AG20443 (cell line): ENCODE results near the gene CCDC169.
A peak's percentile ranks its signal among the peaks of the same experiment; 100 is the strongest.
"Not testable (repeated sequence)": the region's sequence is repeated elsewhere in the genome, so short reads cannot be mapped to it uniquely, and the experiment has no call there.

ENCODE experiments used
- DNase-seq: peaks from one replicate; pipeline ENCODE4 v3.0.0; 2012; ENCODE audit warnings: low spot score, mixed read lengths

CCDC169 gene

GRCh38 chr13:36297366-36298338 lies at the start of gene CCDC169:
Gene CCDC169, minus strand, starts transcription at chr13:36297814. Its CDS starts 95 bp downstream, at chr13:36297719.
- DNase-seq = peak; percentile 84

DNA sequence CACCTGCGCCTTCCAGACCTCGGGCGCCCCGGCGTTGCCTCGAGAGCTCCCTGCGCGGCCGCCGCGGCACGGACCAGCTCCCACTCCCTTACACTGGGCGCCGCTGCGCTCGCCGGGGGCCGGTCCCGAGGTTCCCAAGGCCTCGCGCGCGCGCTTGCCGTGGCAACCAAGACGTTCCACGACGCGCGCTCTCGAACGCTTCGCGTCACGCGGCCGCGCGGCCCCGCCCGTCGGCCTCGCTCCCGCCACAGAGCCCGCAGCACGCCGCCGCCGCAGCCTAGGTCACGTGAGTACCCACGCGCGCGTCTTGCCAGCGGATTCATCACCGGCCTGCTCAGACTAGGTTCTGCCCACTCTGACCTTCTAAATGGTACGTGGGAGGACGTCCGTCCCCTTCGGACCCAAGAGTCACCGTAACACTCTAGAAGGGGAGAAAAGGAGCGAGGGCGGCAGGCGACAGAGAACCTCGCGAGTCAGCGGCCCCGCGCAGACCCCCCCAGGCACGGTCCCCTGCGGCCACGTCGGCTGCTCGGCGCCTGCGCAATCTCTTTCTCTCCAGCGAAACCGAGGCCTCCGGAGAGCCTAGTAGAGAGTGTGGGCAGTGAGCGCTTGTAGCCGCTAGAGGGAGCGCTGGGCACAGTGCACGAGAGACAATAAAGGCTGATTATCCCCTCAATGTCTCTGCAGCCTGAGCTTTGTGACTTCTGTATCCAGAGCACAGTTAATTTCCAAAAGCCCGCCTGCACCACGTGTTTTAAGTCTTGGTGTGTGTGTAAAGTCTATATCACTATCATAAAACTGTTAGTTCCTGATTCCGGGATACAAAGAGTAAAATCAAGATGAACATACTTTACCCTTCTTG lies 48.8 kb upstream of the CCDC169 start, which contains the start of gene SPART:
SPART (minus strand) TSS at position 173 of the 862 bp plus-strand sequence. CDS start 10,564 bp downstream, outside the sequence.
- peak; percentile 95 for DNase-seq

DNA sequence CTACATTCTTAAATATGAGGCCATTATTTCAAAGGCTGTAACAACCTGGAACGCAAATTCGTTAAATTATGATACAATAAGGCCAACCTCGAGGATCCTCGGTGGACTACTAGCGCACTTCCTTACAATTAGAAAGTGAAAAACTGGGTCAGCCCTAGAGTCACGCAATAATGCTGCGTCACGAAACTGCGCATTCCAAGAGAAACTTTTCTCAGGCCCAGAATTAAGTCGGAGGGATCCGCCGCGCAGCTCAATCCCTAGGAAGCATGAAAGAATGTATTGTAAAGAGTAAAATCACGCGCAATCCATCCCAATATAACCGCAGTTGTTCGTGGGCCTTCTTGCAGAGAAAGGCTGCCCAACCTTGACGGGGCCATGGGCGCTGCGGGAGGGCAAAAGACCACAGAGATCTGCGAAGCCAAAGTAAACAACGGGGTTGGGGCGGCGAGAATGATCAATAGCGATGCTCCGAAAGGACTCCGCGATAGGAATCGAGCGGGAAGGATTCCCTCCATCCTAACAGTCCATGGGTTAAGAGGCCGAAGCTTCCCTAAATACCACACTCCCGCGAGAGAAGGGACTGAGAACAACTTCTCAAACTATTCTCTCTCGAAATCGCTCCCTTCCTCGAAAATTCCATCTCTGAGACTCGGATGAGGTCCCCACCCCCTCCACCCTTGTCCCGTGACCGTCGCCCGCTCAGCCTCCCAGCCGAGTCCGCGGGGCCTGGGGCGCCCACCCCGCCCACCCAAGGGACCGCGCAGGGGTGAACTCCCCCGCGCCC lies 48.0 kb upstream of the CCDC169 start:
- peak; percentile 70 for DNase-seq

GRCh38 chr13:36344886-36345437 lies 47.3 kb upstream of the CCDC169 start:
- DNase-seq = no peak

- peak; percentile 21 for DNase-seq
These were observed 46.6 kb upstream of the CCDC169 start for GRCh38 chr13:36344173-36344572.

- DNase-seq = no peak
These were observed 46.2 kb upstream of the CCDC169 start for GRCh38 chr13:36343766-36344165.

DNA sequence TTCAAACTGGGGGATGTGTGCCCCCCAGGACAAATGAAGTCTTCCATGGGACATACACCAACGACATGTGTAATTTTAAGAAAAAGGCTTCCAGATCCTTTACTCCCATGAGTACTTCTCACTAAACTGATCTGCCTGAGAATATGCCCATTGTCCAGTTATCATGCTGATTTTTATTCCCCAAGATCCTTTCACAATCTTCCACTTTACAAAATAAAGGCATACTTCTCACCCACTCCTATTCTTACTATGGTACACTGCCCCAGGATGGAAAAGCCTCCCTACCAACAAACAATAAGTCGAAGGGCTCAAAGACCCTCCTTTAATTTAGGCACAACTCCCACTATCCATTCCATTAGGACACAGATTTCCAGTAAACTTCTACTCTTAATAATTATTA lies 45.1 kb upstream of the CCDC169 start:
- DNase-seq = no peak

- peak; percentile 11 for DNase-seq
These were observed 44.1 kb upstream of the CCDC169 start for GRCh38 chr13:36341718-36342117.

DNA sequence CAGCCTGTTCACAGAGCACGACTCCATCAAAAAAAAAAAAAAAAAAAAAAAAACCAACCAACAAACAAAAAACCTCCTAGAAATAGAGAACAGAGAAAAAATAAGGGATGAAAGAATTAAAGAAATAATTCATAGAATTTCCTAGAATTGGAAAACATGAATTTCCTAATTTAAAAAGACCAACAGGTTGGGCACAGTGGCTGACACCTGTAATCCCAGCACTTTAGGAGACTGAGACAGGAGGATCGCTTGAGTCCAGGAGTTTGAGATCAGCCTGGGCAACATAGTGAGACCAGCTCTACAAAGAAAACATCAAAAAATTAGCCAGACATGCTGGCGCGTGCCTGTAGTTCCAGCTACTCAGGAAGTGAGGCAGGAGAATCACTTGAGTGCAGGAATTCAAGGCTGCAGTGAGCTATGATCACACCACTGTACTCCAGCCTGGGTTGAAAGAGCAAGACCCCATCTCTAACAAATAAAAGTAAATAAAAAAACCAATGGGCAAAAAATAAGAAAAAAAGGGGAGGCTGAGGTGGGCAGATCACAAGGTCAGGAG lies 42.1 kb upstream of the CCDC169 start:
- no peak for DNase-seq

DNA sequence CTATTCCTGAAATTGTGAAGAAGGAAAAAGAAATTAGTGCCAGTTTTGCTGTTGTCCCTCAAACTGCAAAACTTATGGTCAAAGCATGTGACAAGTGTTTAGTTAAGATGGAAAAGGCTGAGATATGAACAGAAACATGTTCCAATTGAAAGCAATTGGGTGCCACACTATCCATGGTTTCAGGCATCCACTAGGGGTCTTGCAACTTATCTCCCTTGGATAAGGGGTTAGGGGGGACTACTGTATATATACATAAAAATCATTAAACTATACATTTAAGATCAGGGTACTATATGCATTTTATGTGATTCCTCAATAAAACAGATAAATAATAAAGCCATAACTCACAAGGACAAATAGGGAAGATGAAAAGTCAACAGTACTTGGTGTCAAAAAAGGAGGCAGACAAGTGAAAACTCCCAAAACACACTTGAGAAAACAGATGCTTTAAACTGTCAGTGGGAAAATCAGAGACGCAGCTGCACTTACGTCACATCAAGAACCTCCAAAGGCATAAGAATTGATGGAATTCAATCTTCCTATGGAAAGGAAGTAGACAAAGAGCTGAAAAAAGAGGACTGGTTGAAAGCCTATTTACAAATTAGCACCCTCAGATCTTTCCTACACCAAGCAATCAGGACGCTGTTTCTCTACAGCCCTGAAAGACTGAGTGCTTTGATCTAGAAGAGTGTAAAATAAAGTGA lies 40.5 kb upstream of the CCDC169 start:
- DNase-seq = no peak

DNA sequence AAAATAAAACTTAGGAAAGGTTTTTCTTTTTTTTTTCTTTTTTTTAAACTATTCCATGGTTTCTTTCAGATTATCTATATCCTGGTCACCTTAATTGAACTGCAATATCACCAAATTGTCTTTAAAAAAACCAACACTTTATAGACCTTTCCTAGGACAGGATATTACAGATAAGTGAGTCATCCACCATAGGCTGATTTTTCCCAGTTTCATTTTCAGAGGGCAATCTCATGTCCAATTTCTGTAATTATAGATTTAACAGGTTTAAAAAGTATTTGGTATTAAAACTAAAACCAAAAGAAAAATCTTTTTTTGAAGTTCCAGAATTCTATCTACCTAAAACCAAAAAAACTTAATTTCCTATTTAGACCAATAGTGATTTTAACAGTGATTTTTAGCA lies 35.4 kb upstream of the CCDC169 start:
- peak; percentile 18 for DNase-seq

DNA sequence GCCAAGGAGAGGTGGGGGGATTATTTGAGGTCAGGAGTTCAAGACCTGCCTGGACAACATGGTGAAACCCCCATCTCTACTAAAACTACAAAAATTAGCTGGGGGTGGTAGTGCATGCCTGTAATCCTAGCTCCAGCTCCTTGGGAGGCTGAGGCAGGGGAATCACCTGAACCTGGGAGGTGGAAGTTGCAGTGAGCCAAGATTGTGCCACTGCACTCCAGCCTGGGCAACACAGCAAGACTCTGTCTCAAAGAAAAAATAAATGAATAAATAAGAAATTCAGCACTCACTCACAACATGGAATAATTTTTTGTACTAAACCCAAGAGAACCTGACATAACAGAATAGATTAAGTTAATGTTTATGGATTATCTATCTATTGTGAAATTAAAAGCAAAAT lies 34.6 kb upstream of the CCDC169 start:
- not testable (repeated sequence) for DNase-seq

DNA sequence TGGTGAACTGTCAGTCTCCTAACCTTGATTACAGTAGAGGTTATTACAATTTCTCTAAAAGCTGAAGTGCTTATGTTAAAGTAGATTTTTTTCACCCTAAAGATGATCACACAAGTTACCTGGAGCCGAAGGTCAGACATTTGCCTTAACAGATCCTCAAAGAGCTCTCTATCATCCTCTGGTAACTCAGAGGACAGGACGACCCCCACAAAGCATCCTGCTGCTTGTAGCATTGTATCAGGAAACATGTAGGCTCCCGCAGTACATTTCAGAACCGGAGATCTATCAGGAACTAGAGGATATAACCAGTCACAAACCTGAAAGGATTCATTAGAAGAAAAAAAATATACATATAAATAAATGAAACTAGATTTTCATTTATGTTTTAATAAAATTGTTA lies 33.7 kb upstream of the CCDC169 start:
- no peak for DNase-seq

- DNase-seq = no peak
These were observed 31.7 kb upstream of the CCDC169 start for GRCh38 chr13:36329361-36329760.

DNA sequence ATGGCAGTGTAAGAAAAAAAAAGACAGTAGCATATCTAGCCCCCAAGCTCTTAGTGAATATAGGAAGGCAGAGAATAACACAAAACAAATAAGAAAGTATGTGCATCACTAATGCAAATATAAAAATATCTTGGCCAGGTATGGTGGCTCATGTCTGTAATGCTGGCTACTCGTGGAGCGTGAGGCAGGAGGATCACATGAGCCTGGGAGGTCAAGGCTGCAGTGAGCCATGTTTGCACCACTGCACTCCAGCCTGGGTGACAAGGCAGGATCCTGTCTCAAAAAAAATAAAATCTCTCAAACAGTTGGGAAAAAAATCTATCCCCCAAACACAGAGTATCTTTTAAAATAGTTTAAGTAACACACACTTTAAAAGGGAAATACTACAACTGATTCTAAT lies 31.2 kb upstream of the CCDC169 start:
- no peak for DNase-seq

- DNase-seq = no peak
These were observed 28.3 kb upstream of the CCDC169 start for GRCh38 chr13:36325912-36326311.

DNA sequence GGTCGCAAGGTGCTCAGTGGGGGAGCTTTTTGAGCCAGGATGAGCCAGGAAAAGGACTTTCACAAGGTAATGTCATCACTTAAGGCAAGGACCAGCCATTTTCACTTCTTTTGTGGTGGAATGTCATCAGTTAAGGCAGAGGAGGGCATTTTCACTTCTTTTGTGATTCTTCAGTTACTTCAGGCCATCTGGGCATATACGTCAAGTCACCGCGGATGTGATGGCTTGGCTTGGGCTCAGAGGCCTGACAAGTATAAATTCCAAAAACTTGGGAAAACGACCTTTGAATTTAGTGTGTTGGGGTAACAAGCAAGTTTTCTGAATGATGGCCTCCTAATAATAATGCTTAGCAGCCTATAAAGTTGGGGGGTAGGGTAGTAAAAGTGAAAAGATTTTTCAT lies 27.3 kb upstream of the CCDC169 start:
- not testable (repeated sequence) for DNase-seq

DNA sequence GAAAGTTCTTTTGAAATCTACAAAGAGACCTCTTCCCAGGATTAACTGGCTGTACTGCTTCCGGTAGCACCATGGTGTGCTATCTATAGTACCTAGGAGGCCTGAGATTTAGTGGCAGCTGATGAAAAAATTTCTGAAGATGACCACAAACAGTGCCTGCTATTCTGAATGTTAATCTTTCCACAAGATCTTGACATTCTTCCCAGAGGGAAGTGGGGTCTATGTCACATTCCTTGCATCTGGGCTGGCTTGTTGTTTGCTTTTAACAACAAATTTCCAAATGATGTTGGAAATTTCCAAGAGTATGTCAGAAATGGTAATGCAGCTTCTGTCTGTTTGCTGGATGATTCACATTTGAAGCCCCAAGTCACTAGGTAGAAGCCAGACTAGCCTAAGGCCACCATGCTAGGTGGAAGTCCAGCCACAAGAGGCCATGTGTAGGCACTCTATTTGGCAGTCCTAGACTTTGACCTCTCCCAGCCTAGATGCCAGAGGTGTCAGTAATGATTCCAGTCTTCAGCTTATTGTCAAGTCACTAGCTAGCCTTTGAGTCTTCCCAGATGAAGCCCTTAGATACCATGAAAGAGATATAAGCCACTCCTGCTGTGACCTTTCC lies 26.4 kb upstream of the CCDC169 start:
- no peak for DNase-seq

- no peak for DNase-seq
These were observed 25.8 kb upstream of the CCDC169 start for GRCh38 chr13:36323408-36323807.

DNA sequence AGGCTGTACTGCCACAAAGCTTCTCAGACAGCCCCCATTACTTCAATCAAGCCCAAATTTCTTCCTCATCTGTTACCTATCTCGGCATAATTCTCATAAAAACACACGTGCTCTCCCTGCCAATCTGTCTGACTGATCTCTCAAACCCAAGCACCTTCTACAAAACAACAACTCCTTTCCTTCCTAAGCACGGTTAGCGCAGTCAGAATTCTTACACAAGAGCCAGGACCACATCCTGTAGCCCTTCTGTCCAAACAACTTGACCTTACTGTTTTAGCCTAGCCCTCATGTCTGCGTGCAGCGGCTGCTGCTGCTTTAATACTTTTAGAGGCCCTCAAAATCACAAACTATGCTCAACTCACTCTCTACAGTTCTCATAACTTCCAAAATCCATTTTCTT lies 22.2 kb upstream of the CCDC169 start:
- DNase-seq = not testable (repeated sequence)
